ENCODE measurements around the gene SKP2. TPM values are rescaled to one million over a fixed set of nuclear protein-coding genes. Genes with fewer than 3 reads are reported as not detected.
A peak's percentile ranks its signal among the peaks of the same experiment; 100 is the strongest.
"Not testable (repeated sequence)": the region's sequence is repeated elsewhere in the genome, so short reads cannot be mapped to it uniquely, and the experiment has no call there.

The SKP2 gene
- total and polyA plus RNA-seq, 5 donors from 2014 or later = 13.9 to 22.8 (median 21.1) TPM

GRCh38 chr5:36180556-36181350 is 28.8 kb downstream of the SKP2 start:
- Mint-ChIP-seq H3K36me3 (peaks cover 63% of the 10 kb centered on the region), H3K4me1 (peaks cover 3 to 13% (median 7%) of the 10 kb centered on the region in 4 donors), H3K27me3 (no peaks in the 10 kb centered on the region), H3K4me3 (no peak overlapping the region), H3K27ac (peak overlapping the region in 2 of 3 donors; percentile 15 to 33), H3K9me3 (peaks cover 0 to 1% (median 0%) of the 10 kb centered on the region in 7 donors)
- Histone ChIP-seq H3K36me3 (ENCODE audit: control insufficient read depth, insufficient read depth, low read length) (peaks cover 59% of the 10 kb centered on the region), H3K4me1 (ENCODE audit: control insufficient read depth, insufficient read depth, low read length, poor library complexity, severe bottlenecking) (no peaks in the 10 kb centered on the region), H3K27me3 (ENCODE audit: control insufficient read depth, insufficient read depth, low read length) (no peaks in the 10 kb centered on the region), H3K9me3 (ENCODE audit: control insufficient read depth in 2 of 2, low read length in 2 of 2) (no peaks in the 10 kb centered on the region), H3K27ac (ENCODE audit: insufficient read depth, low read length, poor library complexity, severe bottlenecking) (no peak overlapping the region), H3K4me3 (ENCODE audit: low read depth, low read length) (no peak overlapping the region)
- no peak for ATAC-seq (ENCODE audit: low read depth in 2 of 2)
- no peak for DNase-seq

GRCh38 chr5:36181774-36182173 is 29.9 kb downstream of the SKP2 start:
- no peaks in the 10 kb centered on the region for H3K27me3 ChIP-seq (ENCODE audit: control insufficient read depth, insufficient read depth, low read length)
- peaks cover 0 to 6% (median 0%) of the 10 kb centered on the region in 7 donors for H3K9me3 Mint-ChIP-seq
- H3K4me1 Mint-ChIP-seq = peaks cover 2 to 13% (median 9%) of the 10 kb centered on the region in 4 donors
- no peak overlapping the region for H3K4me3 Mint-ChIP-seq
- peaks cover 72% of the 10 kb centered on the region for H3K36me3 Mint-ChIP-seq
- no peaks in the 10 kb centered on the region for H3K4me1 ChIP-seq (ENCODE audit: control insufficient read depth, insufficient read depth, low read length, poor library complexity, severe bottlenecking)
- no peak overlapping the region for H3K27ac Mint-ChIP-seq
- H3K27me3 Mint-ChIP-seq = no peaks in the 10 kb centered on the region
- DNase-seq (no peak), ATAC-seq (ENCODE audit: low read depth in 2 of 2) (no peak)
- no peak overlapping the region for H3K4me3 ChIP-seq (ENCODE audit: low read depth, low read length)
- H3K36me3 ChIP-seq (ENCODE audit: control insufficient read depth, insufficient read depth, low read length) = peaks cover 56% of the 10 kb centered on the region
- no peak overlapping the region for H3K27ac ChIP-seq (ENCODE audit: insufficient read depth, low read length, poor library complexity, severe bottlenecking)
- H3K9me3 ChIP-seq (ENCODE audit: control insufficient read depth in 2 of 2, low read length in 2 of 2) = no peaks in the 10 kb centered on the region

GRCh38 chr5:36184408-36184807 is 32.5 kb downstream of the SKP2 start:
- ATAC-seq (ENCODE audit: low read depth in 2 of 2); H3K27me3 ChIP-seq (ENCODE audit: control insufficient read depth, insufficient read depth, low read length): not testable (repeated sequence)

GRCh38 chr5:36193746-36194145 is 41.8 kb downstream of the SKP2 start:
- peaks cover 33% of the 10 kb centered on the region for H3K36me3 ChIP-seq (ENCODE audit: control insufficient read depth, insufficient read depth, low read length)
- no peaks in the 10 kb centered on the region for H3K27me3 Mint-ChIP-seq
- no peaks in the 10 kb centered on the region for H3K27me3 ChIP-seq (ENCODE audit: control insufficient read depth, insufficient read depth, low read length)
- no peak for ATAC-seq (ENCODE audit: low read depth in 2 of 2)
- H3K9me3 ChIP-seq (ENCODE audit: control insufficient read depth in 2 of 2, low read length in 2 of 2) = no peaks in the 10 kb centered on the region
- H3K4me1 Mint-ChIP-seq = no peaks in the 10 kb centered on the region
- DNase-seq = no peak
- no peak overlapping the region for H3K4me3 Mint-ChIP-seq
- no peak overlapping the region for H3K27ac Mint-ChIP-seq
- H3K27ac ChIP-seq (ENCODE audit: insufficient read depth, low read length, poor library complexity, severe bottlenecking) = no peak overlapping the region
- no peaks in the 10 kb centered on the region for H3K4me1 ChIP-seq (ENCODE audit: control insufficient read depth, insufficient read depth, low read length, poor library complexity, severe bottlenecking)
- H3K36me3 Mint-ChIP-seq = peaks cover 39% of the 10 kb centered on the region
- peaks cover 0 to 8% (median 0%) of the 10 kb centered on the region in 7 donors for H3K9me3 Mint-ChIP-seq
- no peak overlapping the region for H3K4me3 ChIP-seq (ENCODE audit: low read depth, low read length)

More at GRCh38 chr5:36184408-36184807, 32.5 kb downstream of the SKP2 start:
- not testable (repeated sequence) for H3K4me1 Mint-ChIP-seq; H3K4me1 ChIP-seq (ENCODE audit: control insufficient read depth, insufficient read depth, low read length, poor library complexity, severe bottlenecking); H3K27me3 Mint-ChIP-seq; H3K4me3 Mint-ChIP-seq; H3K27ac ChIP-seq (ENCODE audit: insufficient read depth, low read length, poor library complexity, severe bottlenecking); DNase-seq; H3K9me3 ChIP-seq (ENCODE audit: control insufficient read depth in 2 of 2, low read length in 2 of 2); H3K4me3 ChIP-seq (ENCODE audit: low read depth, low read length)
- H3K9me3 Mint-ChIP-seq = peaks cover 0 to 16% (median 3%) of the 10 kb centered on the region in 7 donors
- peaks cover 74% of the 10 kb centered on the region for H3K36me3 Mint-ChIP-seq
- peak overlapping the region in 1 of 3 donors; percentile 21 for H3K27ac Mint-ChIP-seq
- H3K36me3 ChIP-seq (ENCODE audit: control insufficient read depth, insufficient read depth, low read length) = peaks cover 31% of the 10 kb centered on the region

- Histone ChIP-seq H3K27me3 (ENCODE audit: control insufficient read depth, insufficient read depth, low read length) (no peaks in the 10 kb centered on the region), H3K36me3 (ENCODE audit: control insufficient read depth, insufficient read depth, low read length) (peaks cover 41% of the 10 kb centered on the region), H3K9me3 (ENCODE audit: control insufficient read depth in 2 of 2, low read length in 2 of 2) (no peaks in the 10 kb centered on the region), H3K27ac (ENCODE audit: insufficient read depth, low read length, poor library complexity, severe bottlenecking) (no peak overlapping the region), H3K4me1 (ENCODE audit: control insufficient read depth, insufficient read depth, low read length, poor library complexity, severe bottlenecking) (no peaks in the 10 kb centered on the region), H3K4me3 (ENCODE audit: low read depth, low read length) (no peak overlapping the region)
- Mint-ChIP-seq H3K4me1 (peaks cover 0 to 5% (median 3%) of the 10 kb centered on the region in 4 donors), H3K4me3 (no peak overlapping the region), H3K27me3 (no peaks in the 10 kb centered on the region), H3K9me3 (no peaks in the 10 kb centered on the region), H3K36me3 (peaks cover 33% of the 10 kb centered on the region), H3K27ac (no peak overlapping the region)
- DNase-seq (no peak), ATAC-seq (ENCODE audit: low read depth in 2 of 2) (no peak)
Observed at GRCh38 chr5:36198281-36198680, 46.4 kb downstream of the SKP2 start.

GRCh38 chr5:36198783-36199182 is 46.9 kb downstream of the SKP2 start:
- not testable (repeated sequence) for H3K4me1 ChIP-seq (ENCODE audit: control insufficient read depth, insufficient read depth, low read length, poor library complexity, severe bottlenecking); H3K27ac Mint-ChIP-seq; H3K9me3 Mint-ChIP-seq; H3K9me3 ChIP-seq (ENCODE audit: control insufficient read depth in 2 of 2, low read length in 2 of 2); DNase-seq; H3K27ac ChIP-seq (ENCODE audit: insufficient read depth, low read length, poor library complexity, severe bottlenecking); H3K4me1 Mint-ChIP-seq; H3K27me3 ChIP-seq (ENCODE audit: control insufficient read depth, insufficient read depth, low read length); ATAC-seq (ENCODE audit: low read depth in 2 of 2); H3K4me3 Mint-ChIP-seq; H3K4me3 ChIP-seq (ENCODE audit: low read depth, low read length); H3K27me3 Mint-ChIP-seq
- peaks cover 40% of the 10 kb centered on the region for H3K36me3 ChIP-seq (ENCODE audit: control insufficient read depth, insufficient read depth, low read length)
- peaks cover 39% of the 10 kb centered on the region for H3K36me3 Mint-ChIP-seq

DNA sequence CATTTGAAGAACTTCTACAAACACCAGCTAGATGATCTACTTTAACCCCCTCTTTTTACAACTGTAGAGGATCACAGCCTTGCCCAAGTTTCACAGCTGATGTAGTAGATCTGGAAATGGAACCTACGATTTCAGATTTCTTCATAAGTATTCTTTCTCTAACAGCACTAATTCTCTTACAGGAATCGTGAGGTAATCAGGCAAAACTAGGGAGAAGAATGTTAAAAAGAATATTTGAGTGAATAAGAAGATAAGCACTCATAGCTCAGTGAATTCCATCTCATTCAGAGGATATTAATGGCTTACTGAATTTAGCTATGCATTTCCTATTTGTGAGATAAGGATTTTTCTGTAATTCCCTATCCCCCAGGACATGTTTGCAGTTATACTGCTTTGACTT is 47.7 kb downstream of the SKP2 start:
- no peak for DNase-seq
- Mint-ChIP-seq H3K27ac (no peak overlapping the region), H3K36me3 (peaks cover 42% of the 10 kb centered on the region), H3K27me3 (no peaks in the 10 kb centered on the region), H3K4me1 (peaks cover 0 to 5% (median 3%) of the 10 kb centered on the region in 4 donors), H3K9me3 (no peaks in the 10 kb centered on the region), H3K4me3 (no peak overlapping the region)
- Histone ChIP-seq H3K27ac (ENCODE audit: insufficient read depth, low read length, poor library complexity, severe bottlenecking) (no peak overlapping the region), H3K4me3 (ENCODE audit: low read depth, low read length) (no peak overlapping the region), H3K27me3 (ENCODE audit: control insufficient read depth, insufficient read depth, low read length) (no peaks in the 10 kb centered on the region), H3K36me3 (ENCODE audit: control insufficient read depth, insufficient read depth, low read length) (peaks cover 37% of the 10 kb centered on the region), H3K4me1 (ENCODE audit: control insufficient read depth, insufficient read depth, low read length, poor library complexity, severe bottlenecking) (no peaks in the 10 kb centered on the region), H3K9me3 (ENCODE audit: control insufficient read depth in 2 of 2, low read length in 2 of 2) (no peaks in the 10 kb centered on the region)
- no peak for ATAC-seq (ENCODE audit: low read depth in 2 of 2)

- H3K9me3 Mint-ChIP-seq = peaks cover 0 to 4% (median 0%) of the 10 kb centered on the region in 7 donors
- Histone ChIP-seq H3K4me3 (ENCODE audit: low read depth, low read length) (no peak overlapping the region), H3K27me3 (ENCODE audit: control insufficient read depth, insufficient read depth, low read length) (no peaks in the 10 kb centered on the region), H3K4me1 (ENCODE audit: control insufficient read depth, insufficient read depth, low read length, poor library complexity, severe bottlenecking) (no peaks in the 10 kb centered on the region), H3K9me3 (ENCODE audit: control insufficient read depth in 2 of 2, low read length in 2 of 2) (no peaks in the 10 kb centered on the region), H3K36me3 (ENCODE audit: control insufficient read depth, insufficient read depth, low read length) (peaks cover 31% of the 10 kb centered on the region), H3K27ac (ENCODE audit: insufficient read depth, low read length, poor library complexity, severe bottlenecking) (no peak overlapping the region)
- H3K4me3 Mint-ChIP-seq = no peak overlapping the region
- H3K27me3 Mint-ChIP-seq = no peaks in the 10 kb centered on the region
- DNase-seq (no peak), ATAC-seq (ENCODE audit: low read depth in 2 of 2) (no peak)
- H3K27ac Mint-ChIP-seq = no peak overlapping the region
- H3K4me1 Mint-ChIP-seq = peaks cover 0 to 5% (median 3%) of the 10 kb centered on the region in 4 donors
- peaks cover 42% of the 10 kb centered on the region for H3K36me3 Mint-ChIP-seq
Observed at GRCh38 chr5:36200513-36200912, 48.6 kb downstream of the SKP2 start.

Measured in CD4-positive, CD25-positive, alpha-beta regulatory T cell (primary cell).